Fibroblast of mammary gland (primary cell): ENCODE data around the gene KCNC4.

Experiments
- DNase-seq: peaks from one replicate; pipeline ENCODE4 v3.0.0-alpha.2; 2010; ENCODE audit warnings: low read depth
- H3K4me3 ChIP-seq: 2 replicates; pipeline ENCODE4 v1.5.1; 2011; ENCODE audit warnings: low read depth, mild to moderate bottlenecking, low read length, moderate library complexity; ENCODE audit not compliant: control insufficient read depth
- CTCF ChIP-seq: conservative IDR thresholded peaks from 2 replicates; pipeline ENCODE4 v1.5.1; 2011; ENCODE audit warnings: low read depth, low read length, inconsistent platforms; ENCODE audit not compliant: control insufficient read depth, insufficient read depth

Gene KCNC4

GRCh38 chr1:110249256-110249655, 39.1 kb downstream of the KCNC4 start:
- H3K4me3 ChIP-seq: no peak overlapping the region
- TF ChIP-seq CTCF: no peak
- no peak for DNase-seq

GRCh38 chr1:110250008-110250407, 39.9 kb downstream of the KCNC4 start:
- DNase-seq: no peak
- no peak overlapping the region for H3K4me3 ChIP-seq
- TF ChIP-seq CTCF: no peak

- H3K4me3 ChIP-seq: no peak overlapping the region
- TF ChIP-seq CTCF: no peak
- DNase-seq: no peak
Observed at GRCh38 chr1:110250749-110251148, 40.6 kb downstream of the KCNC4 start.

GRCh38 chr1:110253213-110253612, 43.1 kb downstream of the KCNC4 start:
- H3K4me3 ChIP-seq: no peak overlapping the region
- no peak for TF ChIP-seq CTCF
- no peak for DNase-seq

GRCh38 chr1:110254604-110255391, 44.7 kb downstream of the KCNC4 start:
- DNase-seq: no peak
- no peak overlapping the region for H3K4me3 ChIP-seq
- TF ChIP-seq CTCF: no peak

- no peak for DNase-seq
- no peak for TF ChIP-seq CTCF
- no peak overlapping the region for H3K4me3 ChIP-seq
Observed at GRCh38 chr1:110255392-110255787, 45.3 kb downstream of the KCNC4 start.

- TF ChIP-seq CTCF: no peak
- H3K4me3 ChIP-seq: no peak overlapping the region
- DNase-seq: no peak
Observed at GRCh38 chr1:110258734-110259133, 48.6 kb downstream of the KCNC4 start.
